GM19324 (cell line): ENCODE measurements around the gene PDIA6.

ENCODE experiments used
- ATAC-seq: cut with Tn5 transposase; IDR thresholded peaks from one replicate; pipeline ENCODE4 v1.9.1; 2021; ENCODE audit warnings: mild to moderate bottlenecking, moderate library complexity; ENCODE audit not compliant: unreplicated experiment, low FRiP score

Gene PDIA6

GRCh38 chr2:10770956-10771750 is 41.4 kb downstream of the PDIA6 start:
- ATAC-seq, result no peak

- no peak for ATAC-seq
These were observed 44.5 kb downstream of the PDIA6 start for GRCh38 chr2:10768063-10768507.

- ATAC-seq, result no peak
These were observed 46.7 kb downstream of the PDIA6 start for GRCh38 chr2:10765914-10766313.

GRCh38 chr2:10765461-10765860 is 47.1 kb downstream of the PDIA6 start:
- no peak for ATAC-seq

GRCh38 chr2:10764896-10765295 is 47.7 kb downstream of the PDIA6 start:
- ATAC-seq, result no peak

GRCh38 chr2:10764096-10764785 is 48.3 kb downstream of the PDIA6 start:
- ATAC-seq, result no peak

- ATAC-seq, result no peak
These were observed 49.2 kb downstream of the PDIA6 start for GRCh38 chr2:10763461-10763800.

GRCh38 chr2:10762651-10763460 is 49.7 kb downstream of the PDIA6 start:
- no peak for ATAC-seq

GRCh38 chr2:10761591-10761990 is 51.0 kb downstream of the PDIA6 start:
- no peak for ATAC-seq

GRCh38 chr2:10760794-10761504 is 51.6 kb downstream of the PDIA6 start:
- no peak for ATAC-seq

- ATAC-seq, result no peak
These were observed 53.4 kb downstream of the PDIA6 start for GRCh38 chr2:10759151-10759714.

- no peak for ATAC-seq
These were observed 54.7 kb downstream of the PDIA6 start for GRCh38 chr2:10757814-10758286.

- ATAC-seq, result no peak
These were observed 57.0 kb downstream of the PDIA6 start for GRCh38 chr2:10755621-10756020.

GRCh38 chr2:10753876-10754275 is 58.7 kb downstream of the PDIA6 start:
- ATAC-seq, result no peak

- ATAC-seq, result no peak
These were observed 59.4 kb downstream of the PDIA6 start for GRCh38 chr2:10753156-10753555.

- no peak for ATAC-seq
These were observed 60.3 kb downstream of the PDIA6 start for GRCh38 chr2:10752236-10752635.

GRCh38 chr2:10750610-10751009 is 62.0 kb downstream of the PDIA6 start:
- ATAC-seq, result no peak

GRCh38 chr2:10742666-10743065 is 69.9 kb downstream of the PDIA6 start:
- no peak for ATAC-seq

- no peak for ATAC-seq
These were observed 71.4 kb downstream of the PDIA6 start for GRCh38 chr2:10741139-10741538.

GRCh38 chr2:10740226-10740625 is 72.4 kb downstream of the PDIA6 start:
- ATAC-seq, result no peak
